Measurements from ENCODE around the gene MEIS2.

GRCh38 chr15:37001417-37001816, 98.9 kb downstream of the MEIS2 start:
- TF ChIP-seq CTCF (IDR thresholded peaks at IDR 0.05; ENCODE audit: low read length) (no peak), EZH2 (IDR thresholded peaks at IDR 0.05; ENCODE audit: borderline replicate concordance, low read length) (no peak)

Measured in OCI-LY1 (cell line).